Mesangial cell (primary cell): ENCODE data around the gene NRDE2. TPM values are rescaled to one million over a fixed set of nuclear protein-coding genes. Genes with fewer than 3 reads are reported as not detected.

Experiments used
- total RNA-seq: library from RNA; depleted of rRNA; stranded (reverse); fragments of >200 nt; gene quantifications from 2 replicates; pipeline ENCODE4 v1.2.3, GENCODE V29; 2015

The NRDE2 gene
- total RNA-seq = 6.4 and 7.5 TPM in 2 replicates

DNA sequence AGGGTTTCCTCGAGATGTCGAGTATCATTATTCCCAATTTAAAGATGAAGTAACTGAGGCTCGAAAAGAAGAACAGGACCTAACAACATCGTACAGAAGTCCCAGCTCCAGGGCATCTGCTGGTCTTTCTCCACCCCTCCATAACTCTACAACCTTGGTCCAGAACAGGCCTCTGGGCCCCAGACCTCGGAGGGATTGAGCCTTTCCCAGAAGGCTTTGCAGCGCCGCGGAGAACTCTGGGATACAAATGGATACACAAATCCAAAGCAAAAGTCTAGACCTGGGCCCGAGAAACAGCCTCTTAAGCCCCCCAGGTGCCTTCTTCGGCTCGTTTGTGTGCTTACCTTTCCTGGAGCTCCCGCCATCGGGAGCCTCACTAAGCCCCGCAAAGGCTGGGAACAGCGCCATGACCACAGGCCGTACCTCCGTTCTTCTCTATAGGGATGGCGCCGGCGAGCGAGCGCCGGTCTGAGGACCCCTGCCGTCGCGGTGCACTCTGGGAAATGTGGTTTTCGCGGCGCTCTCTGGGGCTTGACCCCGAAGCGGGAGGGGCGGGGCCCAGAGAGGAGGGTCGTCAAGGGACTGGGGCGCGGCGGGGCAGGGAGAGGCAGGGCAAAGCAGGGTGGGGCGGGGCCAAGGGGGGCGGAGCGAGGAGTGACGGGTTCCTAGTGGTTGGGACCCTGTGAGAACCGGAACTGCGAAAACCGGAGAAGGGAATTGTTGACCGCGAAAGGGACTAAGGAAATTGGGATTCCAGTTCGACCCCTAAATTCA is at the start of gene NRDE2:
NRDE2 (minus strand) TSS at position 445 of the 774 bp plus-strand sequence; CDS start at position 408, 37 bp downstream.

DNA sequence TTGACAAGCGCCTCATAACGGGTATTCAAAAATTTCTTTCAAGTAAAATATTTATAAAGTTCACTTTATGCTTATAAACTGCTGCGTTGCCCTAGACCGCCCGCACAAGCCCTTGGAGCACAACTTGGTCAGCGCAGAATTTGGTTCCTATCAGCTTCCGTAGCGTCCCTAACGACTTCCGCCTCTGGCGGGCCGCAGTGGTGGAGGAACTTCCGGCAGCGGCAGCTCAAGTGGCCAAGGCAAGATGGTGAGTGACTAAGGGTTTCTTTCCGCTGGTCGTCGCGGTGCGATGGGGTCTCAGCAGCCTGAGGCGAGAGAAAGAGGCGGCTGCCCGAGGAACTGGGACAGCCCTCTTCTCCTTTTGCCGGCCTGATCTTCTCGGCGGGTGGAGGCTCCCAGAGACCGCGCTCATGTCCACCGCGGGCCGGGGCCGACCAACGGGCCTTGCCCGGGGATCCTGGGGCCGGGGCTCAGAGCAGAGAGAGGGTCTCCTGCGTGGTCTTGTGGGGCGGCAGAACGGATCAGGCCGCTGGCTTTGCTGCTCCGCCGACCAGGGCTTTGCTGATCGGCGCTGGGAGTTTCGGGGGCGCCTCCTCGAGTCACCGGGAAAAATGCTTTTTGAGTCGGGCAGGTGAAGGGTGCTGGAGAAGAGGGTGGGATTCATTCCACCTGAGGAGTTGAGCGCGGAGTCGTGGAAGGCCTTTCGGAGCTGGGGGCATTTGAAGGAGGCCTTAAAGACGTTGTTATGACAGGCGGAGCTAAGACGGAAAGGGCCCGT is 75.2 kb downstream of the NRDE2 start, which contains the start of gene PSMC1:
PSMC1 (plus strand) TSS at position 200 of the 778 bp plus-strand sequence; CDS start at position 245, 45 bp downstream.

Other genes with a start within 250 kb of the NRDE2 start
- 48.2 and 109 TPM in 2 replicates for gene PSMC1, start 75.4 kb downstream of the NRDE2 start, total RNA-seq
- gene CALM1, start 65.1 kb upstream of the NRDE2 start, total RNA-seq = 147 and 295 TPM in 2 replicates